Stimulated activated CD8-positive, alpha-beta memory T cell treated with anti-CD3 and anti-CD28 coated beads, Interleukin-7, amount 100 ng/mL, for 24 hours (primary cell): ENCODE data around the gene NTM.

ENCODE experiments used
- DNase-seq: peaks from one replicate; pipeline ENCODE4 v3.0.0-alpha.2; 2020; ENCODE audit warnings: low read depth

Gene NTM

GRCh38 chr11:131824771-131825170 lies 454.4 kb downstream of the NTM start:
- DNase-seq, result no peak

- DNase-seq, result no peak
These were observed 457.0 kb downstream of the NTM start for GRCh38 chr11:131827430-131827829.

- DNase-seq, result no peak
These were observed 459.3 kb downstream of the NTM start for GRCh38 chr11:131829725-131830124.

- DNase-seq, result no peak
These were observed 461.7 kb downstream of the NTM start for GRCh38 chr11:131832079-131832478.

- DNase-seq, result no peak
These were observed 463.0 kb downstream of the NTM start for GRCh38 chr11:131833366-131833765.

- no peak for DNase-seq
These were observed 467.1 kb downstream of the NTM start for GRCh38 chr11:131837562-131837961.

GRCh38 chr11:131838016-131838415 lies 467.6 kb downstream of the NTM start:
- DNase-seq, result no peak

- DNase-seq, result no peak
These were observed 468.9 kb downstream of the NTM start for GRCh38 chr11:131839326-131839725.

- no peak for DNase-seq
These were observed 470.1 kb downstream of the NTM start for GRCh38 chr11:131840545-131840944.

- DNase-seq, result no peak
These were observed 470.6 kb downstream of the NTM start for GRCh38 chr11:131841028-131841427.

- DNase-seq, result no peak
These were observed 471.7 kb downstream of the NTM start for GRCh38 chr11:131841925-131842635.

- no peak for DNase-seq
These were observed 474.8 kb downstream of the NTM start for GRCh38 chr11:131845255-131845654.

GRCh38 chr11:131849485-131849884 lies 479.1 kb downstream of the NTM start:
- DNase-seq, result no peak

GRCh38 chr11:131850507-131850906 lies 480.1 kb downstream of the NTM start:
- no peak for DNase-seq

GRCh38 chr11:131851964-131852755 lies 481.7 kb downstream of the NTM start:
- DNase-seq, result no peak

GRCh38 chr11:131852757-131853156 lies 482.3 kb downstream of the NTM start:
- no peak for DNase-seq

GRCh38 chr11:131854391-131854790 lies 484.0 kb downstream of the NTM start:
- no peak for DNase-seq

- no peak for DNase-seq
These were observed 484.9 kb downstream of the NTM start for GRCh38 chr11:131855320-131855719.

GRCh38 chr11:131857246-131857645 lies 486.8 kb downstream of the NTM start:
- no peak for DNase-seq

GRCh38 chr11:131858505-131858904 lies 488.1 kb downstream of the NTM start:
- no peak for DNase-seq

GRCh38 chr11:131859538-131860210 lies 489.3 kb downstream of the NTM start:
- DNase-seq, result no peak

GRCh38 chr11:131864228-131864627 lies 493.8 kb downstream of the NTM start:
- DNase-seq, result no peak

- no peak for DNase-seq
These were observed 495.4 kb downstream of the NTM start for GRCh38 chr11:131865860-131866259.
